ENCODE data around the gene HSD3B2. TPM values are rescaled to one million over a fixed set of nuclear protein-coding genes. Genes with fewer than 3 reads are reported as not detected.

The HSD3B2 gene
- total RNA-seq, 2 donors from 2014 or later = not detected

GRCh38 chr1:119447344-119448126 is 32.6 kb downstream of the HSD3B2 start:
- no peaks in the 10 kb centered on the region for H3K9me3 ChIP-seq (ENCODE audit: control insufficient read depth, low read length, poor library complexity, severe bottlenecking)
- DNase-seq (no peak), ATAC-seq (no peak)
- Mint-ChIP-seq H3K4me1 (no peaks in the 10 kb centered on the region), H3K36me3 (ENCODE audit: low read depth) (no peaks in the 10 kb centered on the region), H3K4me3 (no peak overlapping the region), H3K27ac (no peak overlapping the region), H3K27me3 (peaks cover 10% of the 10 kb centered on the region)

GRCh38 chr1:119448127-119448511 is 33.2 kb downstream of the HSD3B2 start:
- H3K27me3 Mint-ChIP-seq = peaks cover 10% of the 10 kb centered on the region
- no peaks in the 10 kb centered on the region for H3K9me3 ChIP-seq (ENCODE audit: control insufficient read depth, low read length, poor library complexity, severe bottlenecking)
- DNase-seq (no peak), ATAC-seq (no peak)
- H3K4me1 Mint-ChIP-seq = no peaks in the 10 kb centered on the region
- H3K36me3 Mint-ChIP-seq (ENCODE audit: low read depth) = no peaks in the 10 kb centered on the region
- no peak overlapping the region for H3K27ac Mint-ChIP-seq
- no peak overlapping the region for H3K4me3 Mint-ChIP-seq

GRCh38 chr1:119449971-119450370 is 35.0 kb downstream of the HSD3B2 start:
- peaks cover 3% of the 10 kb centered on the region for H3K27me3 Mint-ChIP-seq
- H3K4me3 Mint-ChIP-seq = no peak overlapping the region
- no peaks in the 10 kb centered on the region for H3K36me3 Mint-ChIP-seq (ENCODE audit: low read depth)
- H3K27ac Mint-ChIP-seq = no peak overlapping the region
- no peak for DNase-seq
- no peaks in the 10 kb centered on the region for H3K9me3 ChIP-seq (ENCODE audit: control insufficient read depth, low read length, poor library complexity, severe bottlenecking)
- no peaks in the 10 kb centered on the region for H3K4me1 Mint-ChIP-seq
- no peak for ATAC-seq

- H3K27ac Mint-ChIP-seq = no peak overlapping the region
- no peaks in the 10 kb centered on the region for H3K27me3 Mint-ChIP-seq
- DNase-seq (no peak), ATAC-seq (no peak)
- H3K4me3 Mint-ChIP-seq = no peak overlapping the region
- H3K9me3 ChIP-seq (ENCODE audit: control insufficient read depth, low read length, poor library complexity, severe bottlenecking) = no peaks in the 10 kb centered on the region
- no peaks in the 10 kb centered on the region for H3K36me3 Mint-ChIP-seq (ENCODE audit: low read depth)
- H3K4me1 Mint-ChIP-seq = no peaks in the 10 kb centered on the region
These were observed 36.2 kb downstream of the HSD3B2 start for GRCh38 chr1:119451158-119451557.

- Mint-ChIP-seq H3K27ac (no peak overlapping the region), H3K27me3 (no peaks in the 10 kb centered on the region), H3K36me3 (ENCODE audit: low read depth) (no peaks in the 10 kb centered on the region), H3K4me1 (no peaks in the 10 kb centered on the region), H3K4me3 (no peak overlapping the region)
- no peaks in the 10 kb centered on the region for H3K9me3 ChIP-seq (ENCODE audit: control insufficient read depth, low read length, poor library complexity, severe bottlenecking)
- DNase-seq (no peak), ATAC-seq (no peak)
These were observed 37.1 kb downstream of the HSD3B2 start for GRCh38 chr1:119452091-119452490.

- Mint-ChIP-seq H3K27ac (no peak overlapping the region), H3K27me3 (no peaks in the 10 kb centered on the region)
- no peak for ATAC-seq
These were observed 38.1 kb downstream of the HSD3B2 start for GRCh38 chr1:119453021-119453420.

GRCh38 chr1:119462964-119463363 is 48.0 kb downstream of the HSD3B2 start:
- Mint-ChIP-seq H3K4me3 (no peak overlapping the region), H3K27me3 (no peaks in the 10 kb centered on the region), H3K27ac (no peak overlapping the region), H3K4me1 (no peaks in the 10 kb centered on the region), H3K36me3 (ENCODE audit: low read depth) (no peaks in the 10 kb centered on the region)
- no peak for ATAC-seq
- DNase-seq = no peak
- no peaks in the 10 kb centered on the region for H3K9me3 ChIP-seq (ENCODE audit: control insufficient read depth, low read length, poor library complexity, severe bottlenecking)

More at GRCh38 chr1:119453021-119453420, 38.1 kb downstream of the HSD3B2 start:
- Mint-ChIP-seq H3K4me3 (no peak overlapping the region), H3K36me3 (ENCODE audit: low read depth) (no peaks in the 10 kb centered on the region), H3K4me1 (no peaks in the 10 kb centered on the region)
- H3K9me3 ChIP-seq (ENCODE audit: control insufficient read depth, low read length, poor library complexity, severe bottlenecking) = no peaks in the 10 kb centered on the region
- no peak for DNase-seq

- DNase-seq (no peak), ATAC-seq (no peak)
- no peaks in the 10 kb centered on the region for H3K36me3 Mint-ChIP-seq (ENCODE audit: low read depth)
- H3K4me1 Mint-ChIP-seq = no peaks in the 10 kb centered on the region
- H3K4me3 Mint-ChIP-seq = no peak overlapping the region
- no peaks in the 10 kb centered on the region for H3K9me3 ChIP-seq (ENCODE audit: control insufficient read depth, low read length, poor library complexity, severe bottlenecking)
- H3K27ac Mint-ChIP-seq = no peak overlapping the region
- H3K27me3 Mint-ChIP-seq = no peaks in the 10 kb centered on the region
These were observed 48.6 kb downstream of the HSD3B2 start for GRCh38 chr1:119463569-119463968.

- Mint-ChIP-seq H3K27me3 (no peaks in the 10 kb centered on the region), H3K27ac (no peak overlapping the region), H3K4me1 (no peaks in the 10 kb centered on the region), H3K36me3 (ENCODE audit: low read depth) (no peaks in the 10 kb centered on the region), H3K4me3 (no peak overlapping the region)
- no peaks in the 10 kb centered on the region for H3K9me3 ChIP-seq (ENCODE audit: control insufficient read depth, low read length, poor library complexity, severe bottlenecking)
- no peak for ATAC-seq
- DNase-seq = no peak
These were observed 51.5 kb downstream of the HSD3B2 start for GRCh38 chr1:119466445-119466844.

GRCh38 chr1:119467219-119467618 is 52.3 kb downstream of the HSD3B2 start:
- Mint-ChIP-seq H3K4me1 (no peaks in the 10 kb centered on the region), H3K4me3 (no peak overlapping the region), H3K27me3 (no peaks in the 10 kb centered on the region), H3K36me3 (ENCODE audit: low read depth) (no peaks in the 10 kb centered on the region), H3K27ac (no peak overlapping the region)
- no peak for DNase-seq
- no peaks in the 10 kb centered on the region for H3K9me3 ChIP-seq (ENCODE audit: control insufficient read depth, low read length, poor library complexity, severe bottlenecking)
- no peak for ATAC-seq

- Mint-ChIP-seq H3K4me3 (no peak overlapping the region), H3K27ac (no peak overlapping the region), H3K36me3 (ENCODE audit: low read depth) (no peaks in the 10 kb centered on the region), H3K4me1 (no peaks in the 10 kb centered on the region), H3K27me3 (no peaks in the 10 kb centered on the region)
- DNase-seq = no peak
- H3K9me3 ChIP-seq (ENCODE audit: control insufficient read depth, low read length, poor library complexity, severe bottlenecking) = no peaks in the 10 kb centered on the region
- no peak for ATAC-seq
These were observed 53.1 kb downstream of the HSD3B2 start for GRCh38 chr1:119467857-119468668.

GRCh38 chr1:119469741-119470140 is 54.8 kb downstream of the HSD3B2 start:
- no peaks in the 10 kb centered on the region for H3K4me1 Mint-ChIP-seq
- no peak overlapping the region for H3K27ac Mint-ChIP-seq
- no peaks in the 10 kb centered on the region for H3K36me3 Mint-ChIP-seq (ENCODE audit: low read depth)
- H3K4me3 Mint-ChIP-seq = no peak overlapping the region
- H3K9me3 ChIP-seq (ENCODE audit: control insufficient read depth, low read length, poor library complexity, severe bottlenecking) = no peaks in the 10 kb centered on the region
- H3K27me3 Mint-ChIP-seq = peaks cover under 1% of the 10 kb centered on the region
- ATAC-seq (no peak), DNase-seq (no peak)

- Mint-ChIP-seq H3K36me3 (ENCODE audit: low read depth) (no peaks in the 10 kb centered on the region), H3K4me3 (no peak overlapping the region)
- no peak for ATAC-seq
These were observed 55.4 kb downstream of the HSD3B2 start for GRCh38 chr1:119470377-119470776.

More at GRCh38 chr1:119470377-119470776, 55.4 kb downstream of the HSD3B2 start:
- Mint-ChIP-seq H3K27me3 (peaks cover 7% of the 10 kb centered on the region), H3K27ac (no peak overlapping the region), H3K4me1 (no peaks in the 10 kb centered on the region)
- no peak for DNase-seq
- H3K9me3 ChIP-seq (ENCODE audit: control insufficient read depth, low read length, poor library complexity, severe bottlenecking) = no peaks in the 10 kb centered on the region

Data from T-helper 17 cell (primary cell).